ENCODE results near the gene PPM1G. TPM values are rescaled to one million over a fixed set of nuclear protein-coding genes. Genes with fewer than 3 reads are reported as not detected.

Gene PPM1G
- total RNA-seq, 2 experiments from 2014 or later = 179 to 181 TPM

- ChIA-PET POLR2A (interaction anchor here (0.5 kb wide), 1 partner anchor 271 kb away, joined by 3 read pairs; no protein-coding TSS in a partner anchor), CTCF (no interaction called here)
Observed at GRCh38 chr2:27421660-27422250, 12.4 kb upstream of the PPM1G start.

- ChIA-PET POLR2A (interaction anchor here (0.5 kb wide), 1 partner anchor 272 kb away, joined by 3 read pairs; no protein-coding TSS in a partner anchor), CTCF (no interaction called here)
Observed at GRCh38 chr2:27420996-27421395, 11.6 kb upstream of the PPM1G start.

GRCh38 chr2:27416151-27416550, 6.8 kb upstream of the PPM1G start:
- POLR2A ChIA-PET = no interaction called here
- CTCF ChIA-PET = no interaction called here

GRCh38 chr2:27412419-27413152, 3.2 kb upstream of the PPM1G start:
- ChIA-PET POLR2A (no interaction called here), CTCF (no interaction called here)

- ChIA-PET CTCF (interaction anchor here (0.6 to 2.3 kb wide), 5 partner anchors 10 to 275 kb away, joined by 3 to 16 read pairs (median 3); partner anchors contain the start of gene NRBP1), POLR2A (interaction anchor here (1.0 to 2.0 kb wide), 5 partner anchors 10 to 38 kb away, joined by 3 to 27 read pairs (median 6); partner anchors contain the start of genes NRBP1, SNX17 and ZNF513)
Observed at GRCh38 chr2:27408601-27409320, 630 bp downstream of the PPM1G start.

- CTCF ChIA-PET = interaction anchor here (0.6 to 1.5 kb wide), 3 partner anchors 11 to 185 kb away, joined by 3 read pairs; no protein-coding TSS in a partner anchor
- POLR2A ChIA-PET = interaction anchor here (0.6 kb wide), 1 partner anchor 276 kb away, joined by 3 read pairs; no protein-coding TSS in a partner anchor
Observed at GRCh38 chr2:27407798-27408491, 1.4 kb downstream of the PPM1G start.

GRCh38 chr2:27400348-27401135, 8.8 kb downstream of the PPM1G start:
- POLR2A ChIA-PET = no interaction called here
- CTCF ChIA-PET = interaction anchor here (1.6 kb wide), 1 partner anchor 30 kb away, joined by 3 read pairs; the partner anchor contains the start of gene SNX17

- ChIA-PET CTCF (interaction anchor here (1.6 kb wide), 1 partner anchor 28 kb away, joined by 3 read pairs; the partner anchor contains the start of gene SNX17), POLR2A (no interaction called here)
Observed at GRCh38 chr2:27398962-27399361, 10.4 kb downstream of the PPM1G start.

GRCh38 chr2:27393225-27393624, 16.2 kb downstream of the PPM1G start:
- POLR2A ChIA-PET = no interaction called here
- CTCF ChIA-PET = interaction anchor here (1.2 kb wide), 1 partner anchor 13 kb away, joined by 3 read pairs; the partner anchor contains the start of gene ZNF513

- ChIA-PET POLR2A (interaction anchor here (1.2 kb wide), 1 partner anchor 18 kb away, joined by 4 read pairs; the partner anchor contains the start of gene PPM1G), CTCF (interaction anchor here (1.5 kb wide), 1 partner anchor 18 kb away, joined by 3 read pairs; the partner anchor contains the start of gene PPM1G)
Observed at GRCh38 chr2:27390822-27391679, 18.3 kb downstream of the PPM1G start.

GRCh38 chr2:27381577-27382181, 27.7 kb downstream of the PPM1G start:
- CTCF ChIA-PET = interaction anchor here (0.9 kb wide), 1 partner anchor 15 kb away, joined by 3 read pairs; no protein-coding TSS in a partner anchor
- POLR2A ChIA-PET = no interaction called here

GRCh38 chr2:27380626-27381545, 28.5 kb downstream of the PPM1G start, which contains the start of gene ZNF513:
Gene ZNF513, minus strand, starts transcription at chr2:27380734. Its CDS starts 208 bp downstream, at chr2:27380526.
- ChIA-PET POLR2A (interaction anchor here (1.0 to 2.4 kb wide), 4 partner anchors 9 to 50 kb away, joined by 6 to 20 read pairs (median 9); partner anchors contain the start of genes PPM1G and SNX17), CTCF (interaction anchor here (0.9 to 1.7 kb wide), 4 partner anchors 10 to 302 kb away, joined by 3 to 5 read pairs (median 3); no protein-coding TSS in a partner anchor)

GRCh38 chr2:27379836-27380625, 29.4 kb downstream of the PPM1G start:
- CTCF ChIA-PET = interaction anchor here (1.1 to 1.7 kb wide), 4 partner anchors 9 to 303 kb away, joined by 3 to 5 read pairs (median 4); no protein-coding TSS in a partner anchor
- POLR2A ChIA-PET = interaction anchor here (0.6 to 2.4 kb wide), 7 partner anchors 9 to 51 kb away, joined by 3 to 20 read pairs (median 6); partner anchors contain the start of genes GTF3C2, PPM1G and SNX17

- POLR2A ChIA-PET = interaction anchor here (0.6 to 2.4 kb wide), 6 partner anchors 8 to 51 kb away, joined by 3 to 20 read pairs (median 6); partner anchors contain the start of genes GTF3C2 and SNX17
Observed at GRCh38 chr2:27379383-27379835, 30.0 kb downstream of the PPM1G start.

More at GRCh38 chr2:27379383-27379835, 30.0 kb downstream of the PPM1G start:
- CTCF ChIA-PET = interaction anchor here (1.1 to 1.7 kb wide), 4 partner anchors 8 to 304 kb away, joined by 3 to 5 read pairs (median 4); no protein-coding TSS in a partner anchor

All from activated CD8-positive, alpha-beta memory T cell treated with anti-CD3 and anti-CD28 coated beads for 36 hours (primary cell).